Measurements from ENCODE around the gene CDH15.
"Not testable (repeated sequence)": the region's sequence is repeated elsewhere in the genome, so short reads cannot be mapped to it uniquely, and the experiment has no call there.

Gene CDH15

DNA sequence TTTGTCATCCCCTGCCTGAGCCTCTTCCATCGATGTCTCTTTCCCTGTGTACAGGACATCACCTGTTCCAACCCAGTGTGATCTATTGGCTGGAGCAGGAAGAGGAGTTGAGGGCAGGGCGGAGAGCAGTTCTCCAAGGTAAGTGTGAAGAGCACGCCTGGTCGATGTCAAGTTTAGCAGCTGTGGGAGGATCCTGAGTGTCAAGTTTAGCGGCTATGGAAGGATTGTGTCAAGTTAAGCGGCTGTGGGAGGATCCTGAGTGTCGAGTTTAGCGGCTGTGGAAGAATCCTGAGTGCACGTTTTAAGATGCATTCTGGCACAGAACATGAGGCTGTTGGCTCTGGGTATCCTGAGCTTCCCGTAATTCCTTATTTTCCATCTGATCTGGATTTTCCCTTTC, 53.1 kb downstream of the CDH15 start:
- FAIRE-seq: no peak

DNA sequence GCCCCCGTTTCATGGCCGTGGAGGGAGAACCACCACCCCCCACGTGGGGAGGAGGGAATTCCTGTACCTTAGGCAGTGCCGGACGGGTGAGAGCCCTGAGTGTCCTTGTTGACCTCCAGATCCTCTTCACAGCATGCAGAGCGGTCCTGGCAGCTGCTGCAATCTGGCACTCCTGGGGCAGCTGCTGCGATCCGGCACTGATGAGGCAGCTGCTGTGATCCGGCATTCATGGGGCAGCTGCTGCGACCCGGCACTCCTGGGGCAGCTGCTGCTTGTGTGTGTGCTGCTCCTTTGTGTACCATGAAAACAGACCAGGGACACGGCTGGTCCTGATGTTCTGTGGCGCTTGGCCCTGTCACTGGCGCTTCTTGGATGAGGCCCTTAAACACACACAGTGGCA, 58.7 kb downstream of the CDH15 start:
- DNase-seq (ENCODE audit: low spot score) (no peak), FAIRE-seq (no peak)

More for the DNA sequence above, 53.1 kb downstream of the CDH15 start:
- DNase-seq (ENCODE audit: low spot score): no peak

DNA sequence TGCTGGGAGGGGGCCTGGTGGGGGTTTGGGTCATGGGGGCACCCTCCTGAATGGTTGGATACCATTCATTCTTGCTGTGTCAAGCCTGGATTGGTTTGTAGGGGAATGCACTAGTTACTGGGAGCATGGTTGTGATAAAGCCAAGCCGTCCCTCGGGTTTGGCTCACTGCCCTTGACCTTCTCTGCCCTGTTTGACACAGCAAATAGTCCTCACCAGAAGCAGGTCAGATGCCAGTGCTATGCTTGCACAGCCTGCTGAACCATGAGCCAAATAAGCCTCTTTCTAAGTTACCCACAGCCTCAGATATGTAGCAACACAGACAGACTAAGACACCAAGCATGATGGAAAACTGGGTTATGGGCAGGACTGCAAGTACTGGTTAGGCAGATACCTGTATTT, 60.6 kb downstream of the CDH15 start:
- FAIRE-seq (no peak), DNase-seq (ENCODE audit: low spot score) (no peak)

DNA sequence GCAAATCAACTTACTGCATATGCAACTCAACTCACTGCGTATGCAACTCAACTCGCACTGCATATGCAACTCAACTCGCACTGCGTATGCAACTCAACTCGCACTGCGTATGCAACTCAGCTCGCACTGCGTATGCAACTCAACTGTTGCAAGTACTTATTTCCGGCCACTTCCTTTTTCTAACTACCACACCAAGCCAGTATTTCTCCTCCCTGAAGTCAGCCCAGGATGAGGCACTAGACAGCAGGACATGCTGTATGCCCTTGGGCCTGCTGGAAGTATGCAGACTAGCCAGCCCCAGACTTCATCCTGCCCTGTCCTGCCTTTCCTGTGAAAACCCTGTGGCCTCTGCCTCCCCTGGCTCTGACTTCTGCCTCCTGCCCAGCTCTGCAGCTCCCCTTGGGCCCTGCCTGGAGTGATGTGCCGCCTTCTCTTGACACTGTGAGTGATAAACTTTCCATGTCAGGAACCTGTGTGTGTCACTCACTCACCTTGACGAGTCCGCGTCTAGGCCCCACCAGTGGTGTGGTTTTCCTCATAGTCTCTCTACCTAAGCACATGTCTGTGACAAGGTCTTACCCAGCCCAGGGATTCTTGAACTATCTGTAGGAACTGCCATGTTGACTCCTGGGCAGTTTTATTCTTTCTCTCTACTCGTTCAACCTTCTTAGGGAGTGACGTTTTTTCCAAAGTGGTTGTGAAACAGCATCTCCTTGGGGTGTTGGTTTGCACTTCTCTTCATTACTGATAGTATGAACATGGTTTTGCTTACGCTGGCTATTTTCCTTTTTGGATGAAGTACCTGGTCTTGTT, 62.3 kb downstream of the CDH15 start:
- no peak for FAIRE-seq
- no peak for DNase-seq (ENCODE audit: low spot score)

DNA sequence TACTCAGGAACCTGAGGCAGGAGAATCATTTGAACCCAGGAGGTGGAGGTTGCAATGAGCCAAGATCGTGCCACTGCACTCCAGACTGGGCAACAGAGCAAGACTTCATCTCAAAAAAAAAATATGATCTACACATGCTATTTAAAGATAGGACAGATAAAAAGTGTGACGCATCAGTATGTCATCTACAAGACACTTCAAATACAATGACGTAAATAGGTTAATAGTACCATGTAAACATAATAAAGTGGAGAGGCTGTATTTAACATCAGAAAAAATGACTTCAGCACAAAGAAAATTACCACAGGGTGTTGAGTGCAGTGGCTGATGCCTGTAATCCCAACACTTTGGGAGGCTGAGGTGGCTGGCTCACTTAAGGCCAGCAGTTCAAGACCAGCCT, 66.2 kb downstream of the CDH15 start:
- DNase-seq (ENCODE audit: low spot score) (no peak), FAIRE-seq (no peak)

DNA sequence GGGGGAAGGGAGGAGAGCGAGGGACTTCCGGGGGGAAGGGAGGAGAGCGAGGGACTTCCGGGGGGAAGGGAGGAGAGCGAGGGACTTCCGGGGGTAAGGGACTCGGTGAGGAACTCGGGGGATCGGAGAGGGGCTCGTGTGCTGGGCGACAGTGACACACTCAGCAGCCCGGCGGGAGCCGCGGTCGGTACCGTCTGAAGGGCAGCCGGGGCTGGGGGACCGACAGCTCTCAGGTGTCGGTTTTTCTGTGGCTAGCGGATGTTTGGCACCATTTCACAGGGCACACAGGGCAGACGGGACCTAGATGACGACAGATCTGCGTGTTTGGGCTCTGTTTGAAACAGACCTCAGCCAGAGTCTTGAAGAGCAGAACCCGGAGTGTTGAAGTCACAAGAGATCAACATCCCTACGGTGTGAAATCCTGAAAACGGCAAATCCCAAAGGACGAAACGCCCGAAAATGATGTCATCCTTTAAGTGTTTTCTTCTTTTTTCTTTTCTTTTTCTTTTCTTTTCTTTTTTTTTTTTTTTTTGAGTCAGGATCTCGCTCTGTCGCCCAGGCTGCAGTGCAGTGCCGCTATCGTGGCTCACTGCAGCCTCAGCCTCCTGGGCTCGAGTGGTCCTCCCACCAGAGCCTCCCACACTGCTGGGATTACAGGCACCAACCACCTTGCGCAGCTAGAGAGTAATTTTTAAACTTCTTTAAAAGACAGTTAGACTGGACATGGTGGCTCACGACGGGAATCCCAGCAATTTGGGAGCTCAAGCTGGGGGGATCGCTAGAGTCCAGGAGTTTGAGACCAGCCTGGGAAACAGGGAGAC, 69.8 kb downstream of the CDH15 start:
- peak; percentile 79 for DNase-seq (ENCODE audit: low spot score)
- FAIRE-seq: no peak

DNA sequence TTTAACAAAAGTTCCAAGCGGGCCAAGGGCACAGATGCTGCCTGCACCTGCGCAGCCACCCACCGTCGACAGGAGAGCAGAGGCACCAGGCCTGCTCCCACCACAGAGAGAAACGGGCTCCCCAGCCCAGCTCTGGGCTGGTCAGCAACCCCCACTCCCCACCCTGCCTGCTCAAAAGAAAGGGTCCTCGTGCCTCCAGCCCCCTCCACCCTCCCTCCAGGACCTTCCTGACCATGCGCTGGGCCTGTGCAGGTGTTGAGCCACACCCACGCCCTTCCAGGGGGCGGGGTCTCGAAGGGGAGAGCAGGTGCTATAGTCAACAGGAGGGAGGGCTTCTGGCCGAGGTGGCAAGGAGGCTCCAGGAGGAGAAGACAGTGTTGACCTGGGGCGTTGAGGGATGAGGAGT, 71.2 kb downstream of the CDH15 start:
- FAIRE-seq (no peak), DNase-seq (ENCODE audit: low spot score) (no peak)

DNA sequence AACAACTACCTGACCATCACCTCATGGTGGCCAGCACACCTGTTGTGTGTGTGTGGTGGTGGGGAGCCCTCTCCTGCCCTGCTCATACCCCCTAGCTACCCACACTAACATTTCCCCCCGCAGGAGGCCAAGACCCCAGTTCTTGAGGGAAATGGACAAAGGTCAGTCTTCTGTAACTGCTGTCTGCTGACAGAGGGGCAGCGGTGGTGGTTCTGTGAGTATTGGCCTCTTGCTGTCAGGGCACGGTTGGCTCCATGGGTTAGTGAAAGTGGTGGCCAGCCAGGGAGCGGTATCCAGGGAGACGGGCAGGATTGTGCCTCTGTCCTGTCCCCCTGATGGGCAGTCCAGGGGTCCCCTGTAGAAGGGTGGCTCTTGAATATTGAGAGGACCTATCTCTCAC, 72.1 kb downstream of the CDH15 start:
- DNase-seq (ENCODE audit: low spot score) (no peak), FAIRE-seq (no peak)

DNA sequence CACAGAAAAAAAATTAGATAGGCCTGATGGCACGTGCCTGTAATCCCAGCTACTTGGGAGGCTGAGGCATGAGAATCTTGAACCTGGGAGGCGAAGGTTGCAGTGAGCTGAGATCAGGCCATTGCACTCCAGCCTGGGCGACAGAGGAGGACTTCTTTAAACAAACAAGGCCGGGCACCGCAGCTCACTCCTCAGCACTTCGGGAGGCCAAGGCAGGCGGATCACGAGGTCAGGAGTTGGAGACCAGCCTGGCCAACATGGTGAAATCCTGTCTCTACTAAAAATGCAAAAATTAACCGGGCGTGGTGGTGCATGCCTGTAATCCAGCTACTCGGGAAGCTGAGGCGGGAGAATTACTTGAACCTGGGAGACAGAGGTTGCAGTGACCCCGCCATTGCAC, 72.7 kb downstream of the CDH15 start:
- DNase-seq (ENCODE audit: low spot score); FAIRE-seq: not testable (repeated sequence)

DNA sequence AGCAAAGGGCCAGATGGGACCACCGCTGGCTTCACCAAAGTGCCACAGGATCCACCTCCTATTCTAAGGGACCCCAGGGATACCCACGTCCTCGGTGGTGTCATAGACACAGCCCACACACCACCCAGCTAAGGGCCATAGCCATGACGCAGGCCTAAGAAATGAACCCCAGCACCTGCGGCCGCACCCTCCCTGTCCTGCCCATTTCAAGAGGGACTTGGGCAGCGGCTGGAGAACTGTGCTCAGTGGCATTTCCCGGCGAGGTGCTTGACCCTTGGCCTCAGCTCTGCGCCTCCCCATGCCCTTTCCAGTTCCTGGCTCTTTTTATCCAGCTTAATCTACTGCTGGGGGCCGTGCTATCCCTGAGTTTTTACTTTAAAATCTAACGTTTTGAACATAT, 73.2 kb downstream of the CDH15 start:
- DNase-seq (ENCODE audit: low spot score): no peak
- FAIRE-seq: no peak

All from urothelium cell line (cell line).